Astrocyte of the cerebellum (primary cell): ENCODE results near the gene ICE2.

Experiments used
- DNase-seq: peaks from one replicate; pipeline ENCODE4 v3.0.0-alpha.2; 2011; ENCODE audit warnings: low read depth
- H3K4me3 ChIP-seq: 2 replicates; pipeline ENCODE4 v1.5.1; 2011; ENCODE audit warnings: mild to moderate bottlenecking, low read depth, low read length, moderate library complexity
- in situ Hi-C: cut with HindIII; loops from 2 replicates; pipeline ENCODE4 v1.10.0; 2017; ENCODE audit warnings: low sequenced_read_pairs
- TF ChIP-seq, protein P1 (sequence below): IDR thresholded peaks from 2 replicates; pipeline ENCODE4 v1.5.1; 2012; ENCODE audit warnings: low read length, low read depth, moderate library complexity, mild to moderate bottlenecking; ENCODE audit errors: missing control alignments

ICE2 gene

GRCh38 chr15:60375306-60375705, 103.6 kb downstream of the ICE2 start:
- no peak for DNase-seq
- TF ChIP-seq, protein P1, sequence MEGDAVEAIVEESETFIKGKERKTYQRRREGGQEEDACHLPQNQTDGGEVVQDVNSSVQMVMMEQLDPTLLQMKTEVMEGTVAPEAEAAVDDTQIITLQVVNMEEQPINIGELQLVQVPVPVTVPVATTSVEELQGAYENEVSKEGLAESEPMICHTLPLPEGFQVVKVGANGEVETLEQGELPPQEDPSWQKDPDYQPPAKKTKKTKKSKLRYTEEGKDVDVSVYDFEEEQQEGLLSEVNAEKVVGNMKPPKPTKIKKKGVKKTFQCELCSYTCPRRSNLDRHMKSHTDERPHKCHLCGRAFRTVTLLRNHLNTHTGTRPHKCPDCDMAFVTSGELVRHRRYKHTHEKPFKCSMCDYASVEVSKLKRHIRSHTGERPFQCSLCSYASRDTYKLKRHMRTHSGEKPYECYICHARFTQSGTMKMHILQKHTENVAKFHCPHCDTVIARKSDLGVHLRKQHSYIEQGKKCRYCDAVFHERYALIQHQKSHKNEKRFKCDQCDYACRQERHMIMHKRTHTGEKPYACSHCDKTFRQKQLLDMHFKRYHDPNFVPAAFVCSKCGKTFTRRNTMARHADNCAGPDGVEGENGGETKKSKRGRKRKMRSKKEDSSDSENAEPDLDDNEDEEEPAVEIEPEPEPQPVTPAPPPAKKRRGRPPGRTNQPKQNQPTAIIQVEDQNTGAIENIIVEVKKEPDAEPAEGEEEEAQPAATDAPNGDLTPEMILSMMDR = no peak
- in situ Hi-C loops = no loop called here
- H3K4me3 ChIP-seq = no peak overlapping the region

DNA sequence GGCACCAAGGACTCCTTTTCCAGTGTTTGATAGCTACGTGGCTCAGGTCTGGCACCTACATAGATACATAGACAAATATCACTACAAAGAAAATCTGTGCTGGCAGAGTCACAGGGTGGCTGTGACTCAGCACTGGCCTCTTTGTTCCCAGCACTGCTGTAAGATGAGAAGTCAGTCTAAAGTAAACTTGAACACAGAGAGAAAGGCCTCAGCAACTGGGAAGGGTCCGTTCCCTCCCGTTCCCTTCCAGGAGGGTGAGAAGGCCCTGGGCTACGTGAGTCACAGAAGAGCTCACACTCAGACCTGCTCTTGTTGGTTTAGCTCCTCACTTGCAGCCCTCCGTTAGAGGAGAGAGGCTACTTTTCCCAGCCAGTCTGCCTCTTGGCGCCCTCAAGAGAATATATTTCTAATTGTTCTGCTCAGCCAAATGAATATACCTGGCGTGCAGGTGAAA, 104.3 kb downstream of the ICE2 start:
- in situ Hi-C loops = no loop called here
- H3K4me3 ChIP-seq = no peak overlapping the region
- TF ChIP-seq, protein P1 = no peak
- peak; percentile 95 for DNase-seq

- TF ChIP-seq, protein P1 = no peak
- DNase-seq = no peak
- in situ Hi-C loops = no loop called here
- H3K4me3 ChIP-seq = no peak overlapping the region
Observed at GRCh38 chr15:60374209-60374608, 104.7 kb downstream of the ICE2 start.

DNA sequence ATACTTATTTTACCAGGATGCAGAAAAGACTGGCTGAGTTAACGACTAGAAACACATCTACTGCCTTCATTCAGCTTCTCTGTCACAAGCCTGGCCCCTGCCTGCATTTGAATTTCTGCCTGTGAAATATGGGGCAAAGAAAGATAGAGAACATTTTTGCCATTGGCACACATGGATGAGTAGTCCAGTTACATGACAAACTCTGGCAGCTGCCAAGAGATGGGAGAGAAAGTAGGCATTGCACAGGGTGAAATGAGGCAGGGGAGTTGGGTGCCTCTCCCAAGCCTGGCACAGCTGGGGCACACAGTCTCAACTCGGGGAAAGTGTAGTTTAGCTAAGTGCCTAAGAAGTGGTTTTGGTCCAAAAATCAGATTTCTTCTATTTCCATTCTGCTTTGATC, 105.2 kb downstream of the ICE2 start:
- in situ Hi-C loops = no loop called here
- no peak for DNase-seq
- TF ChIP-seq, protein P1 = no peak
- no peak overlapping the region for H3K4me3 ChIP-seq

GRCh38 chr15:60373327-60373726, 105.6 kb downstream of the ICE2 start:
- in situ Hi-C loops = no loop called here
- no peak for DNase-seq
- TF ChIP-seq, protein P1 = no peak
- H3K4me3 ChIP-seq = no peak overlapping the region

GRCh38 chr15:60372756-60373155, 106.2 kb downstream of the ICE2 start:
- in situ Hi-C loops = no loop called here
- DNase-seq = no peak
- TF ChIP-seq, protein P1 = no peak
- H3K4me3 ChIP-seq = no peak overlapping the region

DNA sequence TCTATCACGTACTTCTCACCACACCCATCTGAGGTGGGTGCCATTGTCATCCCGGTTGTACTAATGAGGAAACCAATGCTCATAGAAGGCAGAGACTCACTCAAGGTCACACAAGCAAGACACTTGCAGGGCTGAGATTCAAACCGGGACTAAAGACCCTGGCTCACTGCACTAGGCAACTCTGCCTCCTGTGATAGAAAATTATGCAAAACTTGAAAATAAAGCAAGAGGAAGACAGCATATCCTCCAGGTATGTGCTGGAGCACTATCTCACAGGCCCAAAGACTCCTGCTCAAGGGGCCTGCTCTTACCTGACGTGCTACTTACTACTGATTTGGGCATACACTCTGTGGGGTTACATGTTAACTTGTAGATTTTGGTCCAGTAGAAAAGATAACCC, 106.7 kb downstream of the ICE2 start:
- in situ Hi-C loops = no loop called here
- DNase-seq = no peak
- TF ChIP-seq, protein P1 = no peak
- no peak overlapping the region for H3K4me3 ChIP-seq
